Smooth muscle cell of the brain vasculature (primary cell): ENCODE results near the gene RLF.
"Not testable (repeated sequence)": the region's sequence is repeated elsewhere in the genome, so short reads cannot be mapped to it uniquely, and the experiment has no call there.

Source experiments
- DNase-seq: peaks from one replicate; pipeline ENCODE4 v3.0.0-alpha.2; 2012; ENCODE audit warnings: low read depth, low spot score

RLF gene

DNA sequence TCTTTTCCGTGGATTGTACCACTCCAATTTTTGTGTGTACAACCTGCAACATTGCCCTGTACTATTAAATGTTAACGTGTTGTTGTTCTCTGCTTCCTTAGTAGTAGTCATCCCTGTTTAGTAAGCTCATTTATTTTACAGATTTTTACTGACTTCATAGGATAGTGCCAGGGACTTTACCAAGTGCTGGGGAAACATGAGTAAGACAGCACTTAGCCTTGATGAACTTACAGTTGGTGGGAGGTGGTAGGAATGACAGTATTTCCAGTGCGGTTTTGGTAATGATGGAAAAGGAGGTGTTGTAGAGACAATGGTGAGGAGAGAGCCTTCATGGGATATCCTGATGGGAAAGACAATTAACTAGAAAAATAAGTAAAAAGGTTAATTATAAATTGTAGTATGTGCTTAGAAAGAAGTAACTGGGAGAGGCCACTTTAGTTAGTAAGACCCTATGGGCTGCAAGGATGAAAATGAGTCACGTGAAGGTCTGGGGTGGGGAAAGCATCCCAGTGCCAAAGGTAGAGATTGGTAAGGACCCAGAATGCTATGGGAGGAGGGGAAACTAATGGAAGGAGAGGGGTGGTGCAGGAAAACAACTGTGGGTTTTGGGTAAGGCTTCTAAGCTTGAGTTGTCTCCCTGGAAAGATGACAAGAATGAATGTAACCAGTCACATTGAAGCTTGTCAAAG, 1.7 kb downstream of the RLF start:
- DNase-seq, result no peak

DNA sequence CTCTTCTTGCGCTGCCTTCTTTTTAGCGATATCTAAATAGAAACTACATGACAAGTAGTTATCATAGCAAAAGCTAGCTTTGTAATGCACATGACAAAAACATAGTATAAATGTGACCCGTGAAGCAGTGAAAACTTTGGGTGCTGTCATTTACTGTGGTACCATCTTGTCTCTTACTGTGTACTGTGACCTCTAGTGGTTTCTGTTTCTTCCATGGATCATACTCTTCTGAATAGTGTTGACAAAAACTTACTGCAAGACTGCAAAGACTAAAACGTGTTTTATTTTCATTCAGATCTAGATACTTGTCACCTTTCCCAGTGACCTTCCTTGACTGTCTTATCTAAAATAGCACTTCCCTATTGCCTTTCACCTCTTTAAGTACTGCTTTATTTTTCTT, 6.1 kb downstream of the RLF start:
- no peak for DNase-seq

DNA sequence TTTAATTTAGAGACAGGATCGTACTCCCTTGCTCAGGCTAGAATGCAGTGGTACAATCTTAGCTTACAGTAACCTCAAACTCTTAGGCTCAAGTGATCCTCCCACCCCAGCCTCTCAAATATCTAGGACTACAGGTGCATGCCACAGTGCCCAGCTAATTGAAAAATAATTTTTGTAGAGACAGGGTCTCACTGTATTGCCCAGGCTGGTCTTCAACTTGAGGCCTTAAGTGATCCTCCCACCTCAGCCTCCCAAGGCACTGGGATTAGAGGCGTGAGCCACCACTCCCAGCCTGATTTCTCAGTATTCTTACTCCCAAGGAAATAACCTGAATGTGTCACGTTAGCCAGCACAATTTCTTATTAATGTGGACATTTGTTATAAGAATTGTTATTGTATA, 9.8 kb downstream of the RLF start:
- DNase-seq, result no peak

DNA sequence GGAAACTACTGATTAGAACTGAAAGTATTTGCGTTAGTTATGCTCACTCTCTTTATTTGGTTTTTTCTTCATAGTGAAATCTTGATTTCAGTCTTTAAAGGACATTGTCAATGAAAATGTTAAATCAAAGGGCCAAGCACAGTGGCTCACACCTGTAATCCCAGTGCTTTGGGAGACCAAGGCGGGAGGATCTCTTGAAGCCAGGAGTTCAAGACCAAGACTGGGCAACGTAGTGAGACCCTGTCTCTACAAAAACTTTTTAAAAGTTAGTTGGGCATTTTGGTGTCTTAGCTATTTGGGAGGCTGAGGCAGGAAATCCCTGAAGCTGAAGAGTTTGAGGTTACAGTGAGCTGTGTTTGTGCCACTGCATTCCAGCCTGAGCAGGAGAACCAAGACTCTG, 13.6 kb downstream of the RLF start:
- DNase-seq, result no peak

DNA sequence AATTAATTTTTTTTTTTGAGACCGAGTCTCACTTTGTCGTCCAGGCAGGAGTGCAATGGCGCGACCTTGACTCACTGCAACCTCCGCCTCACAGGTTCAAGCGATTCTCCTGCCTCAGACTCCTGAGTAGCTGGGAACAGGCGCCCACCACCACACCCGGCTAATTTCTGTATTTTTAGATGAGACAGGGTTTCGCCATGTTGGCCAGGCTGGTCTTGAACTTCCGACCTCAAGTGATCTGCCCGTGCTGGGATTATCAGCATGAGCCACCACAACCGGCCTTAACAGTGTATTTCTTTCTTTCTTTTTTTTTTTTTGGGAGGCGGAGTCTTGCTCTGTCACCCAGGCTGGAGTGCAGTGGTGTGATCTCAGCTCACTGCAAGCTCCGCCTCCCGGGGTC, 15.8 kb downstream of the RLF start:
- DNase-seq, result not testable (repeated sequence)

DNA sequence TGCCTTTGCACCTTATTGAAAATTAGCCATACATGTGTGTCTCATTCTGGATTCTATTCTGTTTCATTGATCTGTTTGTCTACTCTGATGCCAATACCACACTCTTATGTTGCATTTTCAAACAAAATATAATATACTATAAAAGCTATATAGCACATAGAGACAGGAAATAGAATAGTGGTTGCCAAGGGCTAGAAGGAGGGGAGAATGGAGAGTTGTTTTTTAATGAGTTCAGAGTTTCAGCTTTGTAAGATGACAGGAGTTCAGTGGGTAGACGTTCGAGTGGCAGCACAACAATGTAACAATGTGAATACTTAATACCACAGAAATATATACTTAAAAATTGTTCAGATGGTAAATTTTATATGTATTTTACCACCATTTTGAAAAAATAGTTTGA, 17.0 kb downstream of the RLF start:
- no peak for DNase-seq

DNA sequence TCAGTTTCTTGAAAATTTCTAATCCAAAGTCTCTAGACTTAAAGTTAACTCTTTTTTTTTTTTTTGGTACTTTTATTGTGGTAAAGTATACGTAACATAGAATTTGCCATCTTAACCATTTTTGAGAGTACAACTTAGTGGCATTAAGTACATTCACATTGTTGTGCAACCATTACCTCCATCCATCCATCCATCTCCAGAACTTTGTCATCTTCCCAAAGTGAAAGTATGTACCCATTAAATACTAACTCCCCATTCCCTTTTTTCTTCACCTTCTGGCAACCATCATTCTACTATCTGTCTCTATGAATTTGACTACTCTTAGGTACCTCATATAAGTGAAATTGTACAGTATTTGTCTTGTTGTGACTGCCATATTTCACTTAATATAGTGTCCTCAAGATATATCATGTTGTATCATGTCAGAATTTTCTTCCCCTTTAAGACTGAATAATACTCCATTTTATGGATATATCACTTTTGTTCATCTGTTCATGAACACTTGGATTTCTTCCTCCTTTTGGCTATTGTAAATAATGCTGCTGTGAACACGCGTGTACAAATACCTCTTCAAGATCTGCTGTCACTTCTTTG, 18.4 kb downstream of the RLF start:
- DNase-seq, result no peak

DNA sequence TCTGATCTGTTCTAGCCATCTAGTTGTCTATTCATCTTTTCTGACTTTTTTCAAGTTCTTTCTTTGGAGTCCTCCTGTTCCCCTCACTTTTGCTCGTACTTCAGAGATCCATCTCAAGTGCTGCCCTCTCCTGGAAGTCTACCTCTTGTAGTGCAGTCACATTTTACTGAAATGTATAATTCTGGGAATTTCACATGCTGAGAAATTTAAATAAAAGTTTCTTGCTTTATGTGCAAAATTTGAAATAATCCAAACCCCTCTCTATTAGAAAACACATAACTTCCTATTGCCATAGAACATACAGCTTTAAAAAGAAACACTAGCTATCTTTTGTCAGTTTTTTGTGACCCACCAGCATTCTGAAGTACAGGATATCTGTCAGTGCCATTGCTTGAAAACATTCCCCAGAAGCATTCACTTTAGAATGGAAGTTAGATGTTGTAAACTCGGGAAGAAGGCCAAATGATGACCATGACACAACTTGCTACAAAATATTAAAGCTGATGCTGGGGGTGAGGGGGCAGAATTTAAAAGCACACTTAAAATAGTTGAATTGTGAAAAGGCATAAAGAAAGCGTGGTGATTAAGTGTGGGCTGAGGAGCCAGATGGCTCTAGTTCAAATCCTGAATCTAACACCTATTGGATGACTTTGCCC, 22.0 kb downstream of the RLF start:
- DNase-seq, result no peak

DNA sequence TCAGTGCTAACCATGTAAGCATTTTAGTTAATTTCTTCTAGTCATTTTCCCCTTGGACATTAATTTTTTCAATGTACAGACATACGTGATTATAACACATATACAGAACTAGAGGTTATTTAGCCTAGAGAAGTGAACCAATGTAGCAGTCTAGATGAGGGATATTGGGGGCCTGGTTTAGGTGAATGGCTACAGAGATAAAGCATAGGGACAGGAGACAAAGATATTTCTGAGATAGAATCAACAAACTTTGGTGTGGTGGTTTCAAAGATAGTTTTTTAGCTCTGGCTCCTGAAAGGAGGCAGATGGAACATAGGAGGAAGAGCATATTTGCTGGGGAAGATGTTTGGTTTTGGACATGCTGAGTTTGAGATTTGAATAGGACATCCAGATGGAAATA, 23.0 kb downstream of the RLF start:
- no peak for DNase-seq

DNA sequence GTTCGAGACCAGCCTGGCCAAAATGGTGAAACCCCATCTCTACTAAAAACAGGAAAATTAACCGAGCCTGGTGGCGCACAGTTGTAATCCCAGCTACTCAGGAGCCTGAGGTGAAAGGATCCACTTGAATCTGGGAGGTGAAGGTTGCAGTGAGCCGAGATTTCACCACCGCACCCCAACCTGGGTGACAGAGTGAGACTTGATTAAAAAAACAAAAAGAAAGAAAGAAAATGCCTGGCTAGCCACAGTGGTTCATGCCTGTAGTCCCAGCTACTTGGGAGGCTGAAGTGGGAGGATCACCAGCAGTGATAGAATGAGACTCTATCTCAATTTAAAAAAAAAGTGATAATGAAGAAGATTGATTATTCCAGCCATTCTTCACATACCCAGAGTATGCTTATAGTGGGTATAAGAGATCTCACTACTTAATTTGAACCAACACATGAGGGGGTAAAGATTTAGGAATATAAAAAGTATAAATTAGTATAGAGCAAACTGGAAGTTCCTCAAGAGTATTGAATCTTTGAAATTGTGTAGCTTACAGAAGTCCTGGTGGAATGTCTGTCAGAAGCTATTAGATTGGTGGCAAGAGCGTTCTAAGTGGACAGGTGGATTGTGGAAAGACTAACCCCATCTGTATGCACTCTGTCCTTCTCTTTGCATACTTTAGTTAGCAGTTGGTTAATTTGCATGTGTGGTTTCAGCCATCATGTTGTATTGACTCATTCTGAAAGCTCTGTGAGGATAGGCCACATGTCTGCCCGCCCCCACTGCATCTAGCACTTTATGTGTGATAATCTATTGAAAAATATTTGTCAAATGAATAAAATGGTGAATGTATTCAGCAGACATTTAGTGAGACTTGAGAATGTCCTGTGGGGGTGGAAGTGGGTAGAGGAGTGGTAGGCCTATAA, 25.0 kb downstream of the RLF start:
- DNase-seq, result no peak

DNA sequence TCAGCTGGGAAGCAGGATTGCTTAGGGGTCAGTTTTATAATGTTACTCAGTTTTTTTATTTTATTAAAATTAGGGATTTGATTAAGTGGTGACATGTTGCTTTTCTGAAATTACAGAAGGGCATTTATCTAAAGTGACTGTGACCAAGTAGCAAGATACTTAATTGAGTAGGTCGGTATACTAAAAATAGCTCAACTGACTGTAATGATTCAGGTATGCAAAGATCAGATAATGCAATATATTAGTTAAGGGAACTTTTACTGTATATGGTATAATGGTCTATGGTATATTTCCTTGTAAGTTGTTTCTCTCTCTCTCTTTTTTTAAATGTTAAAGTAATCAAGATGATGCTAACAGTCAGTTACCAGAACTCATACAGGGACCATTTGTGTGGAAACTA, 26.2 kb downstream of the RLF start:
- no peak for DNase-seq

DNA sequence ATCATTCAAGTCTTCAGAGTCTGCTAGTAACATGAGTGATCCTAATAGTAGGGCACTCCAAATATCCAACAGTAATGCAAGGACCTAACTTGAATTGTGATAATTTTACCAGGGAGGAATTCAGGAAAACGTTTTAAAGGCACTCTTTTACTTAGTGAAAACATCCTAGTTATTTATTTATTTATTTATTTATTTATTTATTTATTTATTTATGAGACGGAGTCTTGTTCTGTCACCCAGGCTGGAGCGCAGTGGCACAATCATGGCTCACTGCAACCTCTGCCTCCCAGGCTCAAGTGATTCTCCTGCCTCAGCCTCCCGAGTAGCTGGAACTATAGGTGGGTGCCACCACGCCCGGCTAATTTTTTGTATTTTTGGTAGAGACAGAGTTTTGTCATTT, 33.5 kb downstream of the RLF start:
- not testable (repeated sequence) for DNase-seq

DNA sequence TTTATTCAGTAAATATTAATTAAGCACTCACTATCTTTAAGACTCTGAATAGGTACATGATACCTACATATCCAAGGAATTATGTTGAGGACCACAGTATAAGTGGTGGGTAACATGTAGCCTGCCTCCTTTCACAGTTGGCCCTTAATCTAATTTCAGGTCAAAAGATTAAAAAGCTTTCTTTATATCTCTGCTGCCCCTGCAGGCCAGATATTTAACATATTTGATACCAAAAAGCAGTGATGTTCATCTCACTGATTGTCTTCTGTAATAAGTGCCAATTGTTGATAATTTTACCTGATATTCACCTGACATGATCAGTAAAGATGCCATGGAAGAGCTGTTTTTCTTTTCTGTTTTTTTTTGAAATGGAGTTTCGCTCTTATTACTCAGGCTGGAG, 36.5 kb downstream of the RLF start:
- DNase-seq, result no peak

DNA sequence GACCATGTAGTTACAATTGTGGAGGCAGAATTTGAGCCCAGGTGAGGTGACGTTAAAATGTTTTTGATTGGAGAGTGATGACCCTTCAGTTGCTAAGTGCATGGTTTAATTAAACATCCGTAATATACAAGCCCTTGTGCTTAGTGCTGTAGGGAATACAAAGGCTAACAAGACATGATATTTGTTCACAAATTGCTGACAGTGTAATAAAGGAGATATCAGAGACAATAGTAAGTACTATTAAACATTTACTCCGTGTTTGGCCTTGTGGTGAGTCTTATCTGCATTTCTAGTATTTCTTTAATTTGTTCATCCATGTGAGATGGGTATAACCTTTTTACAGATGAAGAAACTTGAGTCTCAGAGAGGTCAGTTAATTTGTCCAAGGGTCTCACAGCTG, 37.9 kb downstream of the RLF start:
- no peak for DNase-seq

DNA sequence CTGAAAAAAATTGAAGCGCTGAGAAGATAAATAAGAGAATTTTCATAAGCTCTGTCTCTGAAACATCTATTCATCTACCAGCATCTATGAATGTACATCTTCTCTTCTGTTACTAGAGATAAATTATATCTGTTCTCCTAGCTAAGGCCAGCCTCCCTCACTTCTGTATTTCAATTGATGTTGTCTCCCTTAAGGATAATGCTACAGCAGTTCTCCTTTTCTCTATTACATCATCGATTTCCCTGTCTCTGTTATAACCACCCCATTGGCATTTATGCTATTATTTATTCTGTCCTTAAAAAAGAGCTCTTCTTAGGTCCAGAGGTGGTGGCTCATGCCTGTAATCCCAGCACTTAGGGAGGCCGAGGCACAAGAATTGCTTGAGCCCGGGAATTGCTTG, 43.7 kb downstream of the RLF start:
- DNase-seq, result no peak

DNA sequence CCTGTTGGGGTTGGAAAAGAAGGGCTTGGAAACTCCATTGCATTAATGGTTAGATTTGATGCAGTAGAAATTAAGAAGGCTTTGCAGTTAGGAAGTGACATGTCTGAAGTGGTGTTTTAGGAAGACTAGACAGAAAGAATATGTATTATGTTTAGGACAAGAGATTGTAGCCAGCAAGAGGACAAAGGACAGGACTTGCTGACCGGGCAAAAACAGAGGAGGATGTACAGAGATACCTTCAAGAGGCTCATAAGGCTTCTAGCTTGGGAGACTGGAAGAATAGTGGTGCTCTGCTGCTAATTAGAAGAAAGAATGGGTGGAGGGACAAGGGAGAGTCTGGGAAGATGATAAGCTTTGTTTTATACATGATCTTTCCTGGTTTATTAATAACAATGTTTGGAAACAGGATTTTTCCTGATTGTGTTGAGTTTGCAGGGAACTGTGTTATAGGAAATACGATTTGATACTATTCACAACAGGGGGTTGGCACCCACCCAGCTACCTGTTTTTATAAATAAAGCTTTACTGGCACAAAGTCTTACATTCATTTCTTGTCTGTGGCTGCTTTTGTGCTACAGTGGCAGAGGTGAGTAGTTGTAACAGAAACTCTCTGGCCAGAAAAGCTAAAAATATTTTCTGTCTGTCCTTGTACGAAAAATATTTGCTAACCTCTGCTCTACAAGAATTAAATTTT, 49.5 kb downstream of the RLF start:
- DNase-seq, result no peak

DNA sequence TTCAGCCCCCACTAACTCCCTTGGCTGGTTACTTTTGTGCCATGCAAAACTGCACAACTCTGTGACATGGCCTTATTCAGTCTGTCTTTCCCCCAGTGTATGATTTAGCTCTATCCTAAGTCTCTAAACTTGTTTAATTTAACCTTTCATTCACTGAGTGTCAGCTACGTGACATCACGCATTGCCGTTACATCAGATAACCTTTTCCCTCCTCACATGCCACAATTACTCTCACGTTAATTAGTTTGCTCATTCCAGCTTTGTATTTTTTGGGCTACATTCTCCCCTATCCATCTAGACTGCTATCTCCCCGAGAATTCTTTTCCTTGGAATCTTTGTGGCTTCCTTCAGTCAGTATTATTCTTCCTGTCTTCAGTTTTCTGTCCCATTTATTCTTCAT, 57.1 kb downstream of the RLF start:
- no peak for DNase-seq

DNA sequence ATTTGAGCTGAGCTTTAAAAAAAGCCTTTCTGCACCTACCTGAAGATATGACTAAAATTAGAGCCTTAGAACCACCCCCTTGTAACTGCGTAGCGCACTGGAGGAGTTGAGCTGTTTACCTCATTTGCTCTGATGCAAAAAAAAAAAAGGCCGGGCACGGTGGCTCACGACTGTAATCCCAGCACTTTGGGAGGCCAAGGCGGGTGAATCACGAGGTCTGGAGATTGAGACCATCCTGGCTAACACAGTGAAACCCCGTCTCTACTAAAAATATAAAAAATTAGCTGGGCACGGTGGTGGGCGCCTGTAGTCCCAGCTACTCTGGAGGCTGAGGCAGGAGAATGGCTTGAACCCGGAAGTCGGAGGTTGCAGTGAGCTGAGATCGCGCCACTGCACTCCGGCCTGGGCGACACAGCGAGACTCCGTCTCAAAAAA, 60.3 kb downstream of the RLF start:
- not testable (repeated sequence) for DNase-seq

DNA sequence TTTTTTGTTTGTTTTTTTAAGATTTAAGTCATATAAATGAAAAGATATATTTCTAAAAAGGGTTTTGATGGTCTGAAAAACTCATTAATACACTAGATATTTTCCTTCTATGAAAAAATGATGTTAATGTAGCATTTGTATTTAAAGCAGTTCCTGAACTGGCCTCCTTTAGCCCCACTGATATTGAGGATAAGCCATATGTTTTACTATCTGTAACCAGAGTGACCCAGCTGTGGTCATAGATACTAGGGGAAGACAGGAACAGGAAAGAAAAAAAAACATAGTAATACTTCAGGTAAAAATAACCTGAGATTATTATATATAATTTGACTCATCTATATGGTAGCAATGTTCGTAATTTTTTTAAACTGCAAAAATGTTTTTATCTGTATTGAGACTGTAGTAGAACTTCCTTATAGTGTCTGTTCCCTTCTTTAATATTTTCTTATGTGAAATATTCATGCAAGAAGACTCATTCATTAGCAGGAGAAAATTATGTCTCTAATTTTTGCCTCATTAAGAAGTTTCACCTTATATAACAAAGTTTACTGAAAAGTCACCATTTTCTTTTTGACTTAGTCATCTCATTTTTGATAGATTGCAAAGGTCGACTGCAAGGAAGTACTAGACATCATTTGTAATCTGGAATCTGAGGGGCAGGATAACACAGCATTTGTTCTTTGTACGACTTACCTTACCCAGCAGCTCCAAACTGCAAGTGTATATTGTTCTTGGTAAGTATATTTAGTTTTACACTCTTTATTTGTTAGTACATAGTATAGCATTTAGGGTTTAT, 61.0 kb downstream of the RLF start:
- DNase-seq, result no peak

DNA sequence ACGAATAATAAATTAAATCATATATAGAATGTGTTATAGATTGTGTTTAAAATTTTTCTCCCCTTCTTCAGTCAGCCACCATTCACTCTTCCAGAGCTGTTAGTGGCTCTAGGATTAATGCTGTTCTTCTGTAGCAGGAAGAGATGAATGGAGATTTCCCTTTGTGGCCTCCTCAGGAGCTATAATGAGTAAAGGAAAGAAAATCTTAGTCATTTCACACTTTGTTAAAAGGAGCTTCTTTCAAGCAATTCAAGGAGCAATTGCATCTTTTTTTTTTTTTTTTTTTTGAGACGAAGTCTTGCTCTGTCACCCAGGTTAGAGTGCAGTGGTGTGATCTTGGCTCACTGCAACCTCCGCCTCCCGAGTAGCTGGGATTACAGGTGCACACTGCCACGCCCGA, 62.9 kb downstream of the RLF start:
- DNase-seq, result no peak

DNA sequence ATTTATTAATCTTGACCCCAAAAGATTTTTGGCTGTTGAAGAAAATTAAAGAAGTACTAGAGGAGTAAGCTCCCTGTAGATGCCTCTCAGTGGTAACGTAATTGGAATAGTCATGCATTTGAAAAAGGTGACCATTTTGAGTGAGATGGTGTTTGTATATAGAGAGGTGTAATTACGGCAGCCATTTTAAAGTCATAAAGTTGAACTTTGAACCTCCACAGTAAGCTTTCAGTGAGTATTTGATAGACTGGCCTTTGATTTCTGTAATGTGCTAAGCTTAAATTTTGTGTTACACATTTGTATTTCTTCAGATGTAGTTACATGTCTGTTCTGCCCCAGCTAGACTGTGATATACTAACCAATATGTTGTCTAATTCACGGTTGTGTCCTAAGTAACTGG, 65.0 kb downstream of the RLF start:
- DNase-seq, result no peak
